B cell (primary cell): ENCODE results near the gene TEKT2.

Source experiments
- CTCF ChIP-seq: fragments of 200-600 bp; IDR thresholded peaks from one replicate; pipeline ENCODE4 v1.8.0; 2022; ENCODE audit warnings: antibody characterized with exemption, mild to moderate bottlenecking
- EZH2 ChIP-seq: IDR thresholded peaks from 2 replicates; pipeline ENCODE4 v1.6.1; 2012; ENCODE audit warnings: borderline replicate concordance, low read depth, mild to moderate bottlenecking, moderate library complexity, low read length; ENCODE audit not compliant: insufficient read depth, poor library complexity, severe bottlenecking

GRCh38 chr1:36137776-36138175 is 53.9 kb downstream of the TEKT2 start:
- TF ChIP-seq CTCF (no peak), EZH2 (no peak)
